NCI-H1436 treated with DMSO at 0.1 percent for 48 hours (cell line): ENCODE measurements around the gene PRSS33.

Source experiments
- DNase-seq: peaks from one replicate; lab custom pipeline; 2025; lab: John Stamatoyannopoulos, UW

Gene PRSS33

DNA sequence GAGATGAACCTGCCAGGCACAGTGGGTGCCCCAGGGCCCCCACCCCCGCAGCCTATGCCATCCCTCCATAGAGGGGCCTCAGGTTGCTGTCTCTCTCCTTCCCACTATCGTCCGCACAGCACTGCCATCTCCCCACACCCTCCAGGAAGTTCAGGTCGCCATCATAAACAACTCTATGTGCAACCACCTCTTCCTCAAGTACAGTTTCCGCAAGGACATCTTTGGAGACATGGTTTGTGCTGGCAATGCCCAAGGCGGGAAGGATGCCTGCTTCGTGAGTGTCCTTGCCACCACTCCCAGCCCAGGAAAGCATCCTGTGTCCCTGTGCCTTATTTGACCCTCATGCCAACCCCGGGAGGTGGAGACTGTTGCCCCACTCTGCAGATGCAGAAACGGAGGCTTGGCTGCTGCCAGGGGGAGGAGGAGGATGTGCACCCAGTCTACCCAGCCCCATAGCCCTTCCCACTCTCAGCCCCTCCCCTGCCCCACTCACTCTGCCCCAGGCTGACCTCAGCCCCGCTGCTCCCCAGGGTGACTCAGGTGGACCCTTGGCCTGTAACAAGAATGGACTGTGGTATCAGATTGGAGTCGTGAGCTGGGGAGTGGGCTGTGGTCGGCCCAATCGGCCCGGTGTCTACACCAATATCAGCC lies 33.6 kb upstream of the PRSS33 start:
- DNase-seq = no peak

DNA sequence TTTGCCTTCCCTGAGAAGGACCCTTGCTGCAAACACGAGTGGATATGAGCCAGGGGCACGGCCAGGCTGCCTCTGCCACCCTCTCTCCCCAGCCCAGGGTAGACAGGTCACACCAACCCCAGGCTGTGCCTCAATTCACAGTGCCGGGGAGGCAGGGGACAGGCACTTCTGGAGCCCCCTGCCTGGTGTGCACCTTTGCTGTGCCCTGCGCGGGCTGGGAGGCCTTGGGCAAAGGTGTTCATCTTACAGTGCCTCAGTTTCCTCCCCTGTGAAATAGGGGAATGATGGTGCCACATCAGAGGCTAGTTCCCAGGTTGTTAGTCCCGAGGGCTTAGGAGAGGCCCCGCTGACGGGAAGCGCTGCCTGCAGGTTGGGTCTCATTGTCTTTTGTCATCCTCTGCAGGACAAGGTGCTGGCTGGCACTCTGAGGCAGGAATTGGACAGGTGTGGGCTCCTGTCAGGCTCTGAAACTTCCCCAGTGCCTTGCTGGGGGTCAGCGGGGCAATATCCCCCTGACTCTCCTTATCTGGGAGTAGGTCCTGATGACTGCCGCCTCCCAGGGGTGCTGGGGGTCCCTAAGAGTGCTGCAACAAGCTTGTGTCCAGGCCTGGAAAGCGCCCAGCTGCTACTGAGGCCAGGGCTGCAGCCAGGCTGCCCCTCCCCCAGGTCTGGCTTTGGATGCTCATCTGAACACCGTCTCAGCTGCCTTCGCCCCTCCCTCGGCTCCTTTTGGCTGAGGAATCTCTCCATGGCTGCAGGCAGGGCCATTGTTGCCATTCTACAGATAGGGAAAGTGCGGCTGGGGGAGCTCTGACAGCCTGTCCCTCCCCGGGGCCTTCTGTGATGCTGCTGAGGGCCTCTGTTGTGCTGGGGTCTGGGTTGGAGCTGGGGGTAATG lies 32.8 kb upstream of the PRSS33 start:
- DNase-seq = no peak

GRCh38 chr16:2819179-2819938 lies 32.0 kb upstream of the PRSS33 start:
- no peak for DNase-seq

DNA sequence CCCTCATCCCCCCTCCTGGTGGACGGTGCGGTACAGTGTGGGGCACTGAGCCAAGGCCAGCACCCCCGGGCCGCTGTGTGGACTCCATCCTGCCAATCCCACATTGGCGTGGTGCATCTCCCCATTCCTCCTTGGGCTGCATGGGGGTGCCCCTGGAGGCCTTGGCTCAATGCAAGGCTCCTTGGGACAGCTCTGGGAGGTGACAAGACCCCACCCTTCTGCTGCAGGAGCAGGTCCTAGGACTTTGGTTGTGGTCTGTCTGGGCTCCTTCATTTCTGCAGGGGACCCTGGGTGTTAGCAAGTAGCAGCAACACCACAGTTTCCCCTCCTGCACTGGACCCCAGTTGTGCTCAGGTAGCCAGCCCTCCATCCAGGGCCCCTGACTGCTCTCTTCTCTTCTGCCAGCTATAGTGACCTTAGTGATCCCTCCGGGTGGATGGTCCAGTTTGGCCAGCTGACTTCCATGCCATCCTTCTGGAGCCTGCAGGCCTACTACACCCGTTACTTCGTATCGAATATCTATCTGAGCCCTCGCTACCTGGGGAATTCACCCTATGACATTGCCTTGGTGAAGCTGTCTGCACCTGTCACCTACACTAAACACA lies 31.0 kb upstream of the PRSS33 start:
- DNase-seq = no peak

DNA sequence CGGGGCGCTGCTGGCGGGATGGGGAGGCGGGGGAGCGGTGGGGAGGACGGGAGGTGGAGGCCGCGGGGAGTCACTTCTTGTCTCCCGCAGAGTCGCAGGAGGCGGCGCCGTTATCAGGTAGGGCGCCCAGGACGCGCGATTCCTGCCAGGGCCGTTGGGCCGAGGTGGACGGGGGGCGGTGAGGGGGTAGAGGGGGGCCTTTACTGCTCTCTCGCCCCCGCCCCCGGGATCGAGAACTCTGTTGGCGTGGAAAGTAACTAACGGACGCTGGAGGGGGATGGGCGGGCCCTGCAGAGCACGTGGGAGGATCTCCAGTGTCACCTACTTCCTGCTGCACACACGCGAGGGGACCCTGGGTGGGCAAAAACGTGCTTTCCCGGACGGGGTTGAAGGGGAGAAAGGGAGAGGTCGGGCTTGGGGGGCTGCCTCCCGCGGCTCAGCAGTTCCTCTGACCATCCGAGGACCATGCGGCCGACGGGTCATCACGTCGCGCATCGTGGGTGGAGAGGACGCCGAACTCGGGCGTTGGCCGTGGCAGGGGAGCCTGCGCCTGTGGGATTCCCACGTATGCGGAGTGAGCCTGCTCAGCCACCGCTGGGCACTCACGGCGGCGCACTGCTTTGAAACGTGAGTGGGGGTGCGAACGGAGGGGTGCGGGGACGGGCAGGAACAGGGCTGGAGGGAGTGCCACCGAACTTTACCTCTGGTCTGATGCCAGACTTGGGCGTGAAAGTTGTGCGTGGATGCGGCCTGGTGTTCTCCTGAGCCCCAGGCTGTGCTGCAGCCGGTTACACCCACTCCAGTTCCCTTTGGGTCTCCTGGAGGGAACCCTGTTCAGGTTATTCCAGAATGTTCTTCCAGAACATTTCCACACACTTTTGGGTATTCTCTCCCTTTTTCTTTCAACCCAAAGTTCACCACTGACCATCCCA lies 30.2 kb upstream of the PRSS33 start:
- no peak for DNase-seq

DNA sequence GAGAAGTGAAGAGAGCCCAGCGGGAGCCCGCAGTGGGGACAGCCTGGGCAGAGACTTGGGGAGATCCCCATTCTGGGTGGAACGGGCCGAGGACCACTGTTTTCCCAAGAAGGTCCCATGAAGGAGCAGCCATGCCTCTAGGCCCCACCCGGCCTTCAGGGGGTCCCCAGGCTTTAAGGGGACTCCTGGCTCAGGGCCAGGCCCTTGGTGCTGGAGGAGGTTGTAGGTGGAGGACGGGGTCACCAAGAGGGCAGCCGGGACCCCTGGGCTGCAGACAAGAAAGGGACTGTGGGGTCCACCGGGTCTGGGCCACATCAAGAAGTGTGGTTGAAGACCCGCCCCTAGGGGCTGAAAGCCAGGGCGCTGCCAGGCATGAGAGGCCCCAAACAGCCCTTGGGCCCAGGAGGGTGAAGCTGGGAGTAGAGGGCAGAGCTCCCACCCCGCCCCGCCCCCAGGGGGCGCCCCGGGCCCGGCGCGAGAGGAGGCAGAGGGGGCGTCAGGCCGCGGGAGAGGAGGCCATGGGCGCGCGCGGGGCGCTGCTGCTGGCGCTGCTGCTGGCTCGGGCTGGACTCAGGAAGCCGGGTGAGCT lies 29.5 kb upstream of the PRSS33 start, which contains the start of gene PRSS21:
TSS of gene PRSS21 (plus strand) at position 487 of the 589 bp plus-strand sequence. CDS start at position 519, 32 bp downstream.
- no peak for DNase-seq

DNA sequence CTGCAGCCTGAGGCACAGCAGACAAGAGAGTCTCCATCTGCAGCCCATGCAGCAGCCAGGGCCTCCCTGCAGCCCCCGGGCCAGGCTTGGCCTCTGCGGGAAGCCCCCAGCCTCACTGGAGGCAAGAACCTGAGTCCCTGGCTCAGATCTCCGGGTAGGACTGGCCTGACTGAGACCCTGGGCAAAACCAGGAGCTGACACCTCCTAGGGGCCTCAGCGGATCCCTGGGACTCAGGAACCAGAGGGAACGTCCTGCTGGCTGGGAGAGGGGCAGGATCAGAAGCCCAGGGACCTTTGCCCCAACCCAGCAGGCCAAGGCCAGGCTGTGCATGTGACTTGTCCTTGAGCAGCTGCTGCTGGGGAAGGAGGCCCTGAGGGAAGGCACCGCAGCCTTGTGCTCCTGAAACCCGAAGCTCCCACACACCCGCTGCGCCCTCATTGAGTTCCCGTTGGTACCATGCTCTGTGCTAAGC lies 28.0 kb upstream of the PRSS33 start:
- no peak for DNase-seq

- DNase-seq = no peak
These were observed 27.4 kb upstream of the PRSS33 start for GRCh38 chr16:2814551-2815298.

GRCh38 chr16:2813771-2814221 lies 26.4 kb upstream of the PRSS33 start:
- DNase-seq = no peak

GRCh38 chr16:2811703-2812471 lies 24.5 kb upstream of the PRSS33 start:
- no peak for DNase-seq

GRCh38 chr16:2810651-2811050 lies 23.3 kb upstream of the PRSS33 start:
- DNase-seq = no peak

GRCh38 chr16:2809149-2809760 lies 21.9 kb upstream of the PRSS33 start:
- no peak for DNase-seq

DNA sequence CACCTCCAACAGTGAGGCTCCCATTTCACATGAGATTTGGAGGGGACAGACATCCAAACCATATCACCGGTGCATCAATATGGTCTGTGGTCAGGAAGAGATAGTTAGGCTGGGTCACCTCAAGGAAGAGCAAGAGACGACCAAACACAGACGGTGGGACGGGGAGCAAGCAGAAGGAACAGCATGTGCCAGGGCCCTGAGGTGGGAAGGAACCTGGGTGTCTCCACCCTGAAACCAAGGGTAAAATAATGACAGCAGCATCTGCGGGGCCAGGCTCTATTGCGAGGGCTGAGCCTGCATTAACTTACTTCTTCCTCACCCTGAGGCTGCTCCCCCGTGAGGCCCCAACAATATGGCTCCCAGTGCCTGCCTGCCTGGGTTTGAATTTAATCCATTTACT lies 20.8 kb upstream of the PRSS33 start:
- no peak for DNase-seq

- no peak for DNase-seq
These were observed 18.9 kb upstream of the PRSS33 start for GRCh38 chr16:2806286-2806685.

GRCh38 chr16:2804728-2805127 lies 17.4 kb upstream of the PRSS33 start:
- DNase-seq = no peak

DNA sequence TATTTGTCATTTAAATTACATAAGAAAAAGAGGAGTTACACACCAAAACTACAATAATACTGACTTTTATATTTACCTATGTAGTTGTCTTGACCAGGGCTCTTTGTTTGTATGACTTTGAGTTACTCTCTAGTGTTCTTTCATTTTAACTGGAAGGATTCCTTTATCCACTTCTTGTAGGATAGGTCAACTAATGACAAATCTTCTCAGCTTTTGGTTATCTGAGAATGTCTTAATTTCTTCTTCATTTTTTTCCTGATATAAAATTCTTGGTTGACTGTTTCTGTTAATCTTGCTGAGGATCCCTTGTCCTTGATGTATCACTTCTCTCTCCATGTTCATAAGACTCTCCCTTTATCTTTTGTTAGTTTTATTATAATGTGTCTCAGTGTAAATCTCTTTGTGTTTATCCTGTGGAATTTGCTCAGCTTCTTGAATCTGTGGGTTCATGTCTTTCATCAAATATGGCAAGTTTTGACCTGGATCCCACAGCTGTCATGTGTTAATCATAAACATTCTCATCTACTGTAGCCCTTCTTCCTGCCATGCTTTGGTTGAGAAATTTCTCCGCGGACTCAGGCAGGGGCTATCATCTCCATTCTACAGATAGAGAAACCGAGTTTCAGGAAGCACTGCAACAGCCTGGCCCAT lies 16.3 kb upstream of the PRSS33 start:
- no peak for DNase-seq

- DNase-seq = no peak
These were observed 12.5 kb upstream of the PRSS33 start for GRCh38 chr16:2799859-2800226.
